K562 (cell line): ENCODE measurements around the gene AGPAT1. TPM values are rescaled to one million over a fixed set of nuclear protein-coding genes. Genes with fewer than 3 reads are reported as not detected.

Experiments used
- ATAC-seq: fragments of 200-7000 bp; cut with Tn5 transposase; 3 replicates; pipeline ENCODE4 v1.9.1; 2020; ENCODE audit warnings: moderate library complexity
- BruUV-seq: library from RNA; stranded (reverse); fragments of 400-500 nt; replicated peaks from 2 replicates; lab custom pipeline; 2021; lab: Mats Ljungman, UMichigan
- CTCF ChIA-PET: fragments of 300-600 bp; formaldehyde crosslinking; extraction: SDS; loops from one replicate; lab custom pipeline; 2021; ENCODE audit warnings: low intra/inter-chr PET ratio; lab: Yijun Ruan, JAX
- POLR2A ChIA-PET: fragments of 300-600, 350-650 bp; sonication (Branson Sonifier 250); formaldehyde crosslinking; extraction: SDS; loops from one replicate; lab custom pipeline; 2021; ENCODE audit warnings: antibody characterized with exemption, inconsistent platforms; lab: Yijun Ruan, JAX
- DNase-seq, 4 experiments: peaks; one replicate each; pipeline versions ENCODE4 v3.0.0 to v3.0.0-alpha.2; 2011 to 2018; ENCODE audit warnings: low spot score in 3 of 4, mixed read lengths in 3 of 4; ENCODE audit errors: extremely low read depth in 1 of 4
- FAIRE-seq: peaks from 2 replicates; lab custom pipeline; 2011; peaks lifted over from hg19 to GRCh38; lab: Jason Lieb, UNC
- H2AFZ ChIP-seq: 2 replicates; pipeline ENCODE4 v1.6.0; 2011; ENCODE audit warnings: low read depth, low read length, control low read depth, inconsistent platforms
- H3K27ac ChIP-seq: fragments of 200-600 bp; 3 replicates; pipeline ENCODE4 v1.8.0; 2011; ENCODE audit warnings: low read depth, mild to moderate bottlenecking, control low read depth, inconsistent platforms, low read length, moderate library complexity, mixed read lengths; ENCODE audit errors: extremely low read depth
- H3K27me3 ChIP-seq, 2 experiments: fragments of 300-600 bp in 1 of 2; 2 replicates in 1 of 2; 3 replicates in 1 of 2; pipeline versions ENCODE4 v1.6.0 to v1.8.0; 2011; ENCODE audit warnings: inconsistent platforms in 2 of 2, low read length in 2 of 2, mild to moderate bottlenecking in 1 of 2, mixed read lengths in 1 of 2, moderate library complexity in 1 of 2; ENCODE audit not compliant: control insufficient read depth in 2 of 2, insufficient read depth in 2 of 2
- H3K36me3 ChIP-seq: fragments of 300-600 bp; 3 replicates; pipeline ENCODE4 v1.8.0; 2011; ENCODE audit warnings: mild to moderate bottlenecking, low read length, inconsistent platforms; ENCODE audit not compliant: control insufficient read depth, insufficient read depth
- H3K4me1 ChIP-seq, 2 experiments: fragments of 200-600 bp in 1 of 2; replicated peaks in 1 of 2; 2 replicates in 1 of 2; 3 replicates in 1 of 2; pipeline versions ENCODE4 v1.5.1 to v1.8.0; 2011; ENCODE audit warnings: inconsistent platforms in 2 of 2, low read length in 2 of 2, mild to moderate bottlenecking in 1 of 2, mixed read lengths in 1 of 2, moderate library complexity in 1 of 2; ENCODE audit not compliant: control insufficient read depth in 2 of 2, insufficient read depth in 2 of 2
- H3K4me2 ChIP-seq: 2 replicates; pipeline ENCODE4 v1.6.1; 2011; ENCODE audit warnings: low read length, control low read depth, inconsistent platforms, mixed read lengths; ENCODE audit not compliant: insufficient read depth
- H3K4me3 ChIP-seq: fragments of 200-600 bp; sonication (generic), shearing (Covaris generic); 2 replicates; pipeline ENCODE4 v1.5.1; 2016; ENCODE audit warnings: control low read depth, inconsistent platforms
- H3K79me2 ChIP-seq: fragments of 200-600 bp; 3 replicates; pipeline ENCODE4 v1.8.0; 2011; ENCODE audit warnings: low read length, inconsistent platforms; ENCODE audit not compliant: control insufficient read depth, insufficient read depth
- H3K9ac ChIP-seq, 2 experiments: 2 replicates each; pipeline versions ENCODE4 v1.6.0 to v1.6.1; 2011; ENCODE audit warnings: low read depth in 2 of 2, low read length in 2 of 2, control low read depth in 1 of 2, inconsistent platforms in 1 of 2, mild to moderate bottlenecking in 1 of 2, mixed read lengths in 1 of 2; ENCODE audit not compliant: insufficient read depth in 1 of 2
- H3K9me1 ChIP-seq: one replicate; pipeline ENCODE4 v1.6.0; 2011; ENCODE audit warnings: inconsistent platforms, mild to moderate bottlenecking, low read length, moderate library complexity; ENCODE audit not compliant: control insufficient read depth, insufficient read depth
- H3K9me3 ChIP-seq: replicated peaks from 2 replicates; pipeline ENCODE4 v1.5.1; 2011; ENCODE audit warnings: low read depth, low read length, inconsistent platforms; ENCODE audit not compliant: control insufficient read depth, insufficient read depth
- H4K20me1 ChIP-seq: replicated peaks from 2 replicates; pipeline ENCODE4 v1.6.1; 2011; ENCODE audit warnings: low read length, inconsistent platforms, mixed read lengths; ENCODE audit not compliant: control insufficient read depth, insufficient read depth
- KAT7 ChIP-seq: sonication (generic); formaldehyde crosslinking; IDR thresholded peaks from 2 replicates; pipeline ENCODE4 v1.8.0; 2022; ENCODE audit warnings: missing genetic modification reagents, mild to moderate bottlenecking, borderline replicate concordance
- POLR2G ChIP-seq: fragments of 200-400 bp; formaldehyde crosslinking; IDR thresholded peaks from 2 replicates; pipeline ENCODE4 v1.6.1; 2017; ENCODE audit warnings: low read depth, mild to moderate bottlenecking, antibody characterized with exemption, low read length, moderate library complexity
- RBFOX2 ChIP-seq: fragments of 200-400 bp; formaldehyde crosslinking; IDR thresholded peaks from 2 replicates; pipeline ENCODE4 v1.6.1; 2017; ENCODE audit warnings: low read depth, mild to moderate bottlenecking, low read length, moderate library complexity
- ZNF184 ChIP-seq: sonication (generic); formaldehyde crosslinking; IDR thresholded peaks from 2 replicates; pipeline ENCODE4 v1.5.0; 2020; ENCODE audit warnings: missing genetic modification reagents
- WGBS: fragments of 100-300 bp; shearing (Covaris generic); methylation state at CpG from one replicate; pipeline ENCODE4 v1.1.6; 2016; ENCODE audit warnings: low coverage, mixed read lengths; ENCODE audit not compliant: insufficient coverage; ENCODE audit errors: missing lambda C conversion rate; 5-methylcytosine and 5-hydroxymethylcytosine counted together
- in situ Hi-C: fragments of 300-500 bp; cut with MboI; formaldehyde crosslinking; loops from 4 replicates; pipeline ENCODE4 v1.15.0; 2018; ENCODE audit warnings: inconsistent platforms, mixed read lengths
- intact Hi-C: fragments of 100-400 bp; cut with micrococcal nuclease; formaldehyde crosslinking; loops from 2 replicates; pipeline ENCODE4 v1.14.2; 2022
- polyA plus RNA-seq, 8 experiments: library from polyadenylated mRNA; depleted of rRNA in 4 of 8; stranded (reverse) in 5 of 8; unstranded in 3 of 8; fragments of >200 nt; fragmentation: Nextera tagmentation in 2 of 8; fragmentation: Illumina TruSeq in 1 of 8; extraction: Ambion mirVana in 2 of 8; extraction: Trizol in 1 of 8; gene quantifications; 2 replicates each; pipeline versions ENCODE4 v1.2.1 to v1.2.3, GENCODE V29; 2011 to 2014; ENCODE audit warnings: inconsistent platforms in 1 of 8, missing spikeins in 1 of 8
- total RNA-seq, 7 experiments: library from RNA; depleted of rRNA in 6 of 7; stranded (reverse); fragments of >200 nt in 6 of 7; fragmentation: Illumina TruSeq in 2 of 7; extraction: Trizol in 2 of 7; gene quantifications; 2 replicates each; pipeline versions ENCODE4 v1.2.1 to v1.2.3, GENCODE V29; 2011 to 2021; ENCODE audit warnings: low replicate concordance in 1 of 7

The AGPAT1 gene
- total and polyA plus RNA-seq, 9 of the 15 experiments (the other 6 are each of a cell fraction or from before 2014, with no cell fraction given): 37.9 to 176 (median 69.4) TPM

DNA sequence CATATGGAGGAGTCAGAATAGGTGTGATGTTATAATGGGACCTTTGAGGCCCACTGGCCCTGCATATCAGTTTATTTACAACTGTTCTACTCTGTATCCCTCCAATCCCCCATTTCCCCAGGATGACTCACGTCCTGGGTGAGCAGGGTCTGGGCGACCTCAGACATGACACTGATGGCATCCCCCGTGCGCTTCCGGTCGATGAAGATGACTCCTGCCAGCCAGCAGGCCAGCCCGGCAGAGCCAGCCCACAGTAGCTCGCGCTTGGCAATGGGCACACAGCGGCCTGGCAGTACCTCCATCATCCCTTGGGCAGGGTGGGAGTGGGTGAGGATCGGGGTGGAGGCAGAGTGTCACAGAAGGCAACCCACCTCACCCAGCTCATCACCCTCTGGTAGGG lies 5.6 kb downstream of the AGPAT1 start:
- no TSS peak for BruUV-seq
- intact Hi-C loops: loop anchor here (10.0 kb wide), 2 partner anchors 345 to 505 kb away; partner anchors contain the start of genes C6orf47, CSNK2B, GPANK1 and HSPA1B
- H3K27me3 ChIP-seq: no peaks in the 10 kb centered on the region
- ATAC-seq: no peak
- CTCF ChIA-PET: no interaction called here
- H3K27ac ChIP-seq: no peak overlapping the region; the same call in 2 of the 3 replicates
- peaks cover 32% of the 10 kb centered on the region for H3K79me2 ChIP-seq
- no peak for FAIRE-seq
- TF ChIP-seq ZNF184 (CRISPR knock-in tag): no peak
- no peak for TF ChIP-seq KAT7 (CRISPR knock-in tag)
- TF ChIP-seq RBFOX2: 0 out of 2 replicates have a peak, but pooled peaks have one; percentile 20
- peak; percentile 43; the same call in 1 of the 2 replicates for TF ChIP-seq POLR2G
- TF ChIP-seq, all 486 proteins: peak for 2
- in situ Hi-C loops: no loop called here
- no peak for DNase-seq
- Histone ChIP-seq H3K4me1 (peaks cover 51 to 69% of the 10 kb centered on the region in 2 experiments), H4K20me1 (no peaks in the 10 kb centered on the region), H2AFZ (no peak overlapping the region), H3K9me3 (no peaks in the 10 kb centered on the region), H3K9ac (0 out of 4 replicates have a peak overlapping the region, but pooled peaks of 1 of the 2 experiments have one; percentile 2), H3K36me3 (peaks cover 69% of the 10 kb centered on the region), H3K4me3 (no peak overlapping the region), H3K9me1 (no peaks in the 10 kb centered on the region), H3K4me2 (no peak overlapping the region)
- POLR2A ChIA-PET: no interaction called here
- 84% methylated on average over 11 of the region's 11 CpGs for WGBS
